Nucleus accumbens (tissue), 56 donors: ENCODE results near the gene MAPK8IP2.
"Not testable (repeated sequence)": the region's sequence is repeated elsewhere in the genome, so short reads cannot be mapped to it uniquely, and the experiment has no call there.

Experiments used
- DNase-seq, 56 donors: peaks; one replicate each; lab custom pipeline; 2025; lab: John Stamatoyannopoulos, UW

MAPK8IP2 gene

GRCh38 chr22:50595189-50595588 is 5.4 kb upstream of the MAPK8IP2 start:
- DNase-seq = no peak

- DNase-seq = no peak
These were observed 3.5 kb upstream of the MAPK8IP2 start for GRCh38 chr22:50597097-50597496.

DNA sequence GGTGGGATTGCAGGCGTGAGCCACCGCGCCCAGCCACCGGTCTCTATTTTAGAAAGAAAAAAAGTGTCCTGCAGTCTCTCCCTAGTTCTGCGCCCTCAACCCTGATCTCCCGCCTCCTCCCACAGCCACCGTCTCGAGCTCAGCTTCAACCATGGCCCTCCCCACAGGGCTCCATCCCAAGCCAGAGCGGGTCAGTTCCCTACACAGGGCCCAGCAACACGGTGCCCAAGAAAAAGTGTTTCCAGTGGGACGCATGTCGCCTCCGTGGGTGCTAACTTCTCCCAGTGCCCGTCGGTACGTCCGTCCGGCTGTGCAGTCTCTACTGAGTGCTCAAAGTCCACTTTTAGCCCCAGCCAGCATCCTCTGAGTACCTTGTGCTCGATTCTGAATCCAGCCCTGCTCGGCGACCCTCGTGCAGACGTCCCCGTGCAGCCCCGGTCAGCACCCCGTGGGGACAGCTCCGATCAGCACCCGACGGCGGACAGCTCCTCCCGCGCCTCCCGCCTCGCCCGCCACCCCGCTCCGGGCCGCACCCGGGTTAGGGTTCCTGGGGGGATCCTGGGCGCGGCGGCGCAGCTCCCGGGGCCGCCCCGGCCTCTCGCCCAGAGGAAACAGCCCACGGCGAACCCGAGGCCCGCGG is 657 bp upstream of the MAPK8IP2 start:
- peak in 12 of 56 donors; percentile 6 to 53 (median 25) for DNase-seq

- DNase-seq = no peak
These were observed 525 bp downstream of the MAPK8IP2 start for GRCh38 chr22:50600967-50601668.

DNA sequence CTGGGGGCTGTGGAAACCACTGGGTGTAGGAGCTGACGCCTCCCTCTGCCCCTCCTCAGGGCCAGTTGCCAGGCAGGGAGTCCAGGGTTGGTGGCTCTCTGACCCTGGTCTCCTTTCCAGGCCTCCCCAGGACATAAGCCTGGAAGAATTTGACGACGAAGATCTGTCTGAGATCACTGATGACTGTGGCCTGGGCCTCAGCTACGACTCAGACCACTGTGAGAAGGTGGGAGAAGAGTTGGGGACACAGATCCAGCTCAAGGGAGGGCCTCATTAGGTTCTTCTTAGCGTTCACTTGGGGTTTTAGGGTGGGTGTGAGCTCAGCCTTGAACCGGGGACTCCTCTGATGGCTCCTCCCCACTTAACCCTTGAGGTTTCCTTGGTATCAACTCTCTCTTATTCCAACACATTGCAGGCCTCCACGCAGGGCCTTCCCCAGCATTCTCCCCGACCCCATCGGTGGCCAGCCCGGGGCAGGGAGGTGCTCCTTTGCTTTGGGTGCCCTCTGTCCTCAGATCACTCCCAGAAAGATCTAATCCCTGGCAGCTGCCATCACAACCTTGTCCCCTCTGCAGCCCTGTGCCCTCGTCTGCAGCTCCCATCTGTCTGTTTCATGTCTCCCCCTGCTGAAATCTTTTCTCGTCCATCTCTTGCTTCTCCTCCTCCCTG is 1.2 kb downstream of the MAPK8IP2 start:
- no peak for DNase-seq

DNA sequence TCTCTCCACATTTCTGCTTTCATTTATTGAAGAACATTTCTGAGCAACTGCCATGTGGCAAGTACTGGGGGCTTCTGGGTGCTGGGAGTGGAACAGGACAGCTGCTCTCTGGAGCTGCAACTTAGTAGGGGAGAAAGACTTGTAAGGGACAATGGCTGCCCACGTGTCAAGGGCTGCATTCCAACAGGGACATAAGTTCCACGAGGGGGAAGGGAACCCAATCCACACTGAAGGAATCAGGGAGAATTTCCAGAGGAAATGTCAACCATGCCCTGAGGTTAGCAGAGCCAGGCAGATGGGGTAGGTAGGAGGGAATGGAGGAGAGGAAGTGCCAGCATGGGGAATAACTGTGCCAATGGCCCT is 1.7 kb downstream of the MAPK8IP2 start:
- no peak for DNase-seq

DNA sequence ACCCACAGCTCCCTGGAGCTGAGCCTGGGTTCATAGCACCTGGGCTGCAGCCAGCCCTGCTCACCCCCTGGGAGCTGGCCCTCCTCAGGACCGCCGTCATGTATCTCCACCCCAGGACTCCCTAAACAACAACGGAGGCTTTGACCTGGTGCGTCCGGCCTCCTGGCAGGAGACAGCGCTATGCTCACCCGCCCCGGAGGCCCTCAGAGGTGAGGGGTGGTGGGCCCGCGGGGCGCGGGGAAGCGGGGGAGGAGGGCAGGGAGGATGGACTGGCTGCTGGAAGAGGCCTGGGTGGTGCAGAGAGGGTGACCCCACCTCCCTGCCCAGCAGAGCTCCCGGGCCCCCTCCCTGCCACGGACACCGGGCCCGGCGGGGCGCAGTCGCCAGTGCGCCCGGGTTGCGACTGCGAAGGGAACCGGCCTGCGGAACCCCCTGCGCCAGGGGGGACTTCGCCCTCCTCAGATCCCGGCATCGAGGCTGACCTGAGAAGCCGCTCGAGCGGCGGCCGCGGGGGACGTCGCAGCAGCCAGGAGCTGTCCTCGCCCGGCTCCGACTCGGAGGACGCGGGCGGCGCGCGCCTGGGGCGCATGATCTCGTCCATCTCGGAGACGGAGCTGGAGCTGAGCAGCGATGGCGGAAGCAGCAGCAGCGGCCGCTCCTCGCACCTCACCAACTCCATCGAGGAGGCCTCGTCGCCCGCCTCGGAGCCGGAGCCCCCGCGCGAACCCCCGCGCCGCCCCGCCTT is 3.1 kb downstream of the MAPK8IP2 start:
- DNase-seq = no peak

- no peak for DNase-seq
These were observed 3.8 kb downstream of the MAPK8IP2 start for GRCh38 chr22:50604256-50605001.

DNA sequence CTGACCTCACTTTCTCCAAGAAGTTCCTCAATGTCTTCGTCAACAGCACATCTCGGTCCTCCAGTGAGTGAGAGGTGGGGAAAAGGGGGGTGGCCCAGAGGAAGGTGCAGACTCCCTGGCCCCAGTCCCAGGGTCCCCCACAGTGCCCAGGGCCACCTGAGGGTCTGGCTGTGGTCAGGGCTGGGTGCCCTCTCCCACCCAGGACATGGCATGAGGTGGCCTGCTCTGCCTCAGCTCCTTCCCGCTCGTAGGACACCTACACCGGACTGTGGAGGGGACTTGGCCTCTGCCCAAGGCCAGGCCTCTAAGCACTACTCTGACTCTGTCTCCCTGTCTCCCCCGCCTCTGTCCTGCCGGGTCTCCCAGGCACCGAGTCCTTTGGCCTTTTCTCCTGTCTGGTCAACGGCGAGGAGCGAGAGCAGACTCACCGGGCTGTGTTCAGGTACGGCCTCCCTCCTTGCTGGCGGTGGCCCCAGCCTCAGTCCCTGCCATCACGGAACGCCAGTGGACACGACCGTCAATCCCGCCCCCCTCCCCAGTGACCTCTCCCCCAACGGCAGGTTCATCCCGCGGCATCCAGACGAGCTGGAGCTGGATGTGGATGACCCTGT is 4.5 kb downstream of the MAPK8IP2 start:
- no peak for DNase-seq

GRCh38 chr22:50605613-50606074 is 5.1 kb downstream of the MAPK8IP2 start:
- DNase-seq = no peak

- no peak for DNase-seq
These were observed 5.8 kb downstream of the MAPK8IP2 start for GRCh38 chr22:50606165-50606945.

GRCh38 chr22:50606946-50607658 is 6.5 kb downstream of the MAPK8IP2 start:
- DNase-seq = no peak

- DNase-seq = no peak
These were observed 7.0 kb downstream of the MAPK8IP2 start for GRCh38 chr22:50607659-50608020.

GRCh38 chr22:50608058-50608840 is 7.7 kb downstream of the MAPK8IP2 start:
- DNase-seq = not testable (repeated sequence)

GRCh38 chr22:50608996-50609395 is 8.4 kb downstream of the MAPK8IP2 start:
- no peak for DNase-seq

GRCh38 chr22:50609599-50609998 is 9.0 kb downstream of the MAPK8IP2 start:
- no peak for DNase-seq

DNA sequence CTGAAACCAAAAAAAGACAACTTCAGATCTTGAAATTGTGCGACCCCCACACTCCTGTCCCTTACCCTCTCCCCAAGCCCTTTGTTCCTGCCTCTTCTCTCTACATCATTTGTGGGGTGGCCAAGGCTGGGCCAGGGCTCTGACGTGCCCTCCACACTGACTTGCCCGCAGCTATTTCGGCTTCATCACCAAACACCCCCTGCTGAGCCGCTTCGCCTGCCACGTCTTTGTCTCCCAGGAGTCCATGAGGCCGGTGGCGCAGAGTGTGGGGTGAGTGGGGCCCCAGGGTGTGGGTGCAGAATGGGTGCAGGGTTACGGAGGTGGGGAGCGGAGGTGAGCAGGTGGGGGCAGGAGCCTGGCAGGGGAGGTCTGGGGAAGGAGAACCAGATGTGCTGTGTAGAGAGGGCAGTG is 9.5 kb downstream of the MAPK8IP2 start:
- no peak for DNase-seq

- no peak for DNase-seq
These were observed 10.0 kb downstream of the MAPK8IP2 start for GRCh38 chr22:50610581-50610980.
